Measurements from ENCODE around the gene PTPN21. TPM values are rescaled to one million over a fixed set of nuclear protein-coding genes. Genes with fewer than 3 reads are reported as not detected.

Gene PTPN21
- polyA plus RNA-seq, 2 of the 4 experiments (the other 2 are of a cell fraction): 6.5 to 8.3 TPM

DNA sequence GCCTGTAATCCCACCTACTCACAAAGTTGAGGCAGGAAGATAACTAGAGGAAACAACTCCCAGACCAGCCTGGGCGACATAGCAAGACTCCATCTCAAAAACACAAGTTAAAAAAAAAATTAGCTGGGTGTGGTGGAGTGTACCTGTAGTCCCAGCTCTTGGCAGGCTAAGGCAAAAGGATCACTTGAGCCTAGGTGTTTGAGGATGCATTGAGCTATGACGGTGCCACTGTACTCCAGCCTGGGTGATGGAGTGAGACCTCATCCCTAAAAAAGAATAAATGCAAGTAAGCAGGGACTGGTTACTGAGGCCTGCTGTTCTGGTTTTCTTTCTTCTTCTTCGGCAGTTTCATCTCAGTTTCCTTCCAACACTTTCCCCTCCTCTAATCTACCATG is 7.4 kb downstream of the PTPN21 start:
- POLR2A ChIA-PET: no interaction called here

DNA sequence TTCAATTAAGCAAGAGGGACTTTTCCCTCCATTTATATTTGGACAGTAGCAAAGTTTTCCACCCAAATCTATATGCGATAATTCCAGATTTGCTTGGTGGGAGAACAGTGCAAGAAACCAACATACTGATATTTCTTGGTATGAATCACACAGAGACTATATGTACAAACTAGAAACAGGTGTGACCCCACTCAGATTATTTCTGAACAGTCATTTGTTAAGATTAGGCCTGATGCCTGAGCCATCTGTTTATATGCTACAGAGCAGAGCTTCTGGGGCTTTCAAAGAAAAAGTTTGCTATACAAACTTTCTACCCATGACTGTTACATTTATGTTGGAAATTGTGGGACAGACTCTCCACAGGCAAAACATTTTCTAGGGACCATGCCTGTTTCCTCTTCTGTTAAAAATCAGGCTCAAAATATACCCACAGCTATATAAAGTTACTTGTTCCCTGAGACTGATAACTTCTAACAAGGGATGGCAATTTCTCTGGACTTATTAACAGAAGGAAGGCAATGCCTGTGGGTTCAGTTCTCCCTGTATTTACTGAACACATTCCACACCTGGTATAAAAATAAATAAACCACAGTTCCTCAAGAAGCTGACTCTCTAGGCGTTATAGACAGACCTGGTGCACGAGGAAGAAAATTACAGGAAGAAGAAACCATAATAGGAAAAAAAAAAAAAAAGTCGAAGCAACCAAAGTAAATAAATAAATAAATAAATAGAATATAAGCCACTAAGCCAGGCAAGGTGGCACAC is 8.0 kb downstream of the PTPN21 start:
- no peak overlapping the region for H3K4me2 ChIP-seq
- POLR2A ChIA-PET: no interaction called here
- H3K27ac ChIP-seq: no peak overlapping the region
- no peaks in the 10 kb centered on the region for H3K9me3 ChIP-seq
- no peak overlapping the region for H3K4me3 ChIP-seq
- 48% methylated on average over 4 of the region's 4 CpGs for WGBS (ENCODE audit: missing lambda C conversion rate)
- DNase-seq (ENCODE audit: low read depth in 1 of 2, low spot score in 1 of 2) (no peak), FAIRE-seq (no peak), ATAC-seq (no peak)
- CTCF ChIA-PET: interaction anchor here (0.7 kb wide), 1 partner anchor 10 kb away, joined by 4 read pairs; no protein-coding TSS in a partner anchor
- H3K4me1 ChIP-seq: peaks cover 27% of the 10 kb centered on the region
- no peak for TF ChIP-seq MAZ (IDR thresholded peaks at IDR 0.05; ENCODE audit: borderline replicate concordance, low read depth, low read length)
- TF ChIP-seq, protein P1, sequence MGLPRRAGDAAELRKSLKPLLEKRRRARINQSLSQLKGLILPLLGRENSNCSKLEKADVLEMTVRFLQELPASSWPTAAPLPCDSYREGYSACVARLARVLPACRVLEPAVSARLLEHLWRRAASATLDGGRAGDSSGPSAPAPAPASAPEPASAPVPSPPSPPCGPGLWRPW (IDR thresholded peaks at IDR 0.05): no peak
- TF ChIP-seq HEYL (CRISPR knock-in tag; IDR thresholded peaks at IDR 0.05): no peak
- TF ChIP-seq, protein P2, sequence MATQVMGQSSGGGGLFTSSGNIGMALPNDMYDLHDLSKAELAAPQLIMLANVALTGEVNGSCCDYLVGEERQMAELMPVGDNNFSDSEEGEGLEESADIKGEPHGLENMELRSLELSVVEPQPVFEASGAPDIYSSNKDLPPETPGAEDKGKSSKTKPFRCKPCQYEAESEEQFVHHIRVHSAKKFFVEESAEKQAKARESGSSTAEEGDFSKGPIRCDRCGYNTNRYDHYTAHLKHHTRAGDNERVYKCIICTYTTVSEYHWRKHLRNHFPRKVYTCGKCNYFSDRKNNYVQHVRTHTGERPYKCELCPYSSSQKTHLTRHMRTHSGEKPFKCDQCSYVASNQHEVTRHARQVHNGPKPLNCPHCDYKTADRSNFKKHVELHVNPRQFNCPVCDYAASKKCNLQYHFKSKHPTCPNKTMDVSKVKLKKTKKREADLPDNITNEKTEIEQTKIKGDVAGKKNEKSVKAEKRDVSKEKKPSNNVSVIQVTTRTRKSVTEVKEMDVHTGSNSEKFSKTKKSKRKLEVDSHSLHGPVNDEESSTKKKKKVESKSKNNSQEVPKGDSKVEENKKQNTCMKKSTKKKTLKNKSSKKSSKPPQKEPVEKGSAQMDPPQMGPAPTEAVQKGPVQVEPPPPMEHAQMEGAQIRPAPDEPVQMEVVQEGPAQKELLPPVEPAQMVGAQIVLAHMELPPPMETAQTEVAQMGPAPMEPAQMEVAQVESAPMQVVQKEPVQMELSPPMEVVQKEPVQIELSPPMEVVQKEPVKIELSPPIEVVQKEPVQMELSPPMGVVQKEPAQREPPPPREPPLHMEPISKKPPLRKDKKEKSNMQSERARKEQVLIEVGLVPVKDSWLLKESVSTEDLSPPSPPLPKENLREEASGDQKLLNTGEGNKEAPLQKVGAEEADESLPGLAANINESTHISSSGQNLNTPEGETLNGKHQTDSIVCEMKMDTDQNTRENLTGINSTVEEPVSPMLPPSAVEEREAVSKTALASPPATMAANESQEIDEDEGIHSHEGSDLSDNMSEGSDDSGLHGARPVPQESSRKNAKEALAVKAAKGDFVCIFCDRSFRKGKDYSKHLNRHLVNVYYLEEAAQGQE (IDR thresholded peaks at IDR 0.05): no peak
- TF ChIP-seq HOXA7 (CRISPR knock-in tag; IDR thresholded peaks at IDR 0.05): no peak
- TF ChIP-seq RFX5 (IDR thresholded peaks at IDR 0.05): no peak
- no peak for TF ChIP-seq PHF8 (IDR thresholded peaks at IDR 0.05; ENCODE audit: borderline replicate concordance, low read depth)
- TF ChIP-seq MAFK (IDR thresholded peaks at IDR 0.05; ENCODE audit: partially characterized antibody): no peak
- TF ChIP-seq, protein P3, sequence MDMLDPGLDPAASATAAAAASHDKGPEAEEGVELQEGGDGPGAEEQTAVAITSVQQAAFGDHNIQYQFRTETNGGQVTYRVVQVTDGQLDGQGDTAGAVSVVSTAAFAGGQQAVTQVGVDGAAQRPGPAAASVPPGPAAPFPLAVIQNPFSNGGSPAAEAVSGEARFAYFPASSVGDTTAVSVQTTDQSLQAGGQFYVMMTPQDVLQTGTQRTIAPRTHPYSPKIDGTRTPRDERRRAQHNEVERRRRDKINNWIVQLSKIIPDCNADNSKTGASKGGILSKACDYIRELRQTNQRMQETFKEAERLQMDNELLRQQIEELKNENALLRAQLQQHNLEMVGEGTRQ (IDR thresholded peaks at IDR 0.05): no peak

More for the DNA sequence above, 7.4 kb downstream of the PTPN21 start:
- no peak overlapping the region for H3K4me3 ChIP-seq
- no peak overlapping the region for H3K4me2 ChIP-seq
- ATAC-seq (no peak), FAIRE-seq (no peak), DNase-seq (ENCODE audit: low read depth in 1 of 2, low spot score in 1 of 2) (no peak)
- H3K9me3 ChIP-seq: no peaks in the 10 kb centered on the region
- H3K27ac ChIP-seq: no peak overlapping the region
- 92% methylated on average over 3 of the region's 3 CpGs for WGBS (ENCODE audit: missing lambda C conversion rate)
- TF ChIP-seq, protein P4, sequence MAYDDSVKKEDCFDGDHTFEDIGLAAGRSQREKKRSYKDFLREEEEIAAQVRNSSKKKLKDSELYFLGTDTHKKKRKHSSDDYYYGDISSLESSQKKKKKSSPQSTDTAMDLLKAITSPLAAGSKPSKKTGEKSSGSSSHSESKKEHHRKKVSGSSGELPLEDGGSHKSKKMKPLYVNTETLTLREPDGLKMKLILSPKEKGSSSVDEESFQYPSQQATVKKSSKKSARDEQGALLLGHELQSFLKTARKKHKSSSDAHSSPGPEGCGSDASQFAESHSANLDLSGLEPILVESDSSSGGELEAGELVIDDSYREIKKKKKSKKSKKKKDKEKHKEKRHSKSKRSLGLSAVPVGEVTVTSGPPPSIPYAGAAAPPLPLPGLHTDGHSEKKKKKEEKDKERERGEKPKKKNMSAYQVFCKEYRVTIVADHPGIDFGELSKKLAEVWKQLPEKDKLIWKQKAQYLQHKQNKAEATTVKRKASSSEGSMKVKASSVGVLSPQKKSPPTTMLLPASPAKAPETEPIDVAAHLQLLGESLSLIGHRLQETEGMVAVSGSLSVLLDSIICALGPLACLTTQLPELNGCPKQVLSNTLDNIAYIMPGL (CRISPR knock-in tag; IDR thresholded peaks at IDR 0.05; ENCODE audit: borderline replicate concordance): no peak
- no peak for TF ChIP-seq EHF (CRISPR knock-in tag; IDR thresholded peaks at IDR 0.05)
- TF ChIP-seq HOXA7 (CRISPR knock-in tag; IDR thresholded peaks at IDR 0.05): no peak
- no peak for TF ChIP-seq RAD21 (conservative IDR thresholded peaks at IDR 0.05 in 1 of 2, IDR thresholded peaks at IDR 0.05 in 1 of 2)
- TF ChIP-seq, protein P5, sequence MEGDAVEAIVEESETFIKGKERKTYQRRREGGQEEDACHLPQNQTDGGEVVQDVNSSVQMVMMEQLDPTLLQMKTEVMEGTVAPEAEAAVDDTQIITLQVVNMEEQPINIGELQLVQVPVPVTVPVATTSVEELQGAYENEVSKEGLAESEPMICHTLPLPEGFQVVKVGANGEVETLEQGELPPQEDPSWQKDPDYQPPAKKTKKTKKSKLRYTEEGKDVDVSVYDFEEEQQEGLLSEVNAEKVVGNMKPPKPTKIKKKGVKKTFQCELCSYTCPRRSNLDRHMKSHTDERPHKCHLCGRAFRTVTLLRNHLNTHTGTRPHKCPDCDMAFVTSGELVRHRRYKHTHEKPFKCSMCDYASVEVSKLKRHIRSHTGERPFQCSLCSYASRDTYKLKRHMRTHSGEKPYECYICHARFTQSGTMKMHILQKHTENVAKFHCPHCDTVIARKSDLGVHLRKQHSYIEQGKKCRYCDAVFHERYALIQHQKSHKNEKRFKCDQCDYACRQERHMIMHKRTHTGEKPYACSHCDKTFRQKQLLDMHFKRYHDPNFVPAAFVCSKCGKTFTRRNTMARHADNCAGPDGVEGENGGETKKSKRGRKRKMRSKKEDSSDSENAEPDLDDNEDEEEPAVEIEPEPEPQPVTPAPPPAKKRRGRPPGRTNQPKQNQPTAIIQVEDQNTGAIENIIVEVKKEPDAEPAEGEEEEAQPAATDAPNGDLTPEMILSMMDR (IDR thresholded peaks at IDR 0.05): no peak
- no peak for TF ChIP-seq RARB (CRISPR knock-in tag; IDR thresholded peaks at IDR 0.05)
- no peak for TF ChIP-seq ZFP36 (IDR thresholded peaks at IDR 0.05; ENCODE audit: borderline replicate concordance, partially characterized antibody)
- no peak for TF ChIP-seq CHD2 (IDR thresholded peaks at IDR 0.05; ENCODE audit: low read length, partially characterized antibody)
- TF ChIP-seq TFCP2L1 (CRISPR knock-in tag; IDR thresholded peaks at IDR 0.05): no peak
- no peak for TF ChIP-seq GATA3 (IDR thresholded peaks at IDR 0.05; ENCODE audit: borderline replicate concordance)
- TF ChIP-seq RCOR1 (IDR thresholded peaks at IDR 0.05; ENCODE audit: low read depth, low read length): no peak
- TF ChIP-seq HEYL (CRISPR knock-in tag; IDR thresholded peaks at IDR 0.05): no peak
- no peak for TF ChIP-seq NFE2L2 (conservative IDR thresholded peaks at IDR 0.05; ENCODE audit: low read length)
- TF ChIP-seq JUNB (IDR thresholded peaks at IDR 0.05): no peak
- no peak for TF ChIP-seq MAFK (IDR thresholded peaks at IDR 0.05; ENCODE audit: partially characterized antibody)
- TF ChIP-seq, protein P6, sequence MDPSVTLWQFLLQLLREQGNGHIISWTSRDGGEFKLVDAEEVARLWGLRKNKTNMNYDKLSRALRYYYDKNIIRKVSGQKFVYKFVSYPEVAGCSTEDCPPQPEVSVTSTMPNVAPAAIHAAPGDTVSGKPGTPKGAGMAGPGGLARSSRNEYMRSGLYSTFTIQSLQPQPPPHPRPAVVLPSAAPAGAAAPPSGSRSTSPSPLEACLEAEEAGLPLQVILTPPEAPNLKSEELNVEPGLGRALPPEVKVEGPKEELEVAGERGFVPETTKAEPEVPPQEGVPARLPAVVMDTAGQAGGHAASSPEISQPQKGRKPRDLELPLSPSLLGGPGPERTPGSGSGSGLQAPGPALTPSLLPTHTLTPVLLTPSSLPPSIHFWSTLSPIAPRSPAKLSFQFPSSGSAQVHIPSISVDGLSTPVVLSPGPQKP (IDR thresholded peaks at IDR 0.05; ENCODE audit: low read depth, low read length): no peak
- TF ChIP-seq, protein P7, sequence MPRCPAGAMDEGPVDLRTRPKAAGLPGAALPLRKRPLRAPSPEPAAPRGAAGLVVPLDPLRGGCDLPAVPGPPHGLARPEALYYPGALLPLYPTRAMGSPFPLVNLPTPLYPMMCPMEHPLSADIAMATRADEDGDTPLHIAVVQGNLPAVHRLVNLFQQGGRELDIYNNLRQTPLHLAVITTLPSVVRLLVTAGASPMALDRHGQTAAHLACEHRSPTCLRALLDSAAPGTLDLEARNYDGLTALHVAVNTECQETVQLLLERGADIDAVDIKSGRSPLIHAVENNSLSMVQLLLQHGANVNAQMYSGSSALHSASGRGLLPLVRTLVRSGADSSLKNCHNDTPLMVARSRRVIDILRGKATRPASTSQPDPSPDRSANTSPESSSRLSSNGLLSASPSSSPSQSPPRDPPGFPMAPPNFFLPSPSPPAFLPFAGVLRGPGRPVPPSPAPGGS (IDR thresholded peaks at IDR 0.05): no peak
- no peak for TF ChIP-seq SMC3 (IDR thresholded peaks at IDR 0.05)
- no peak for TF ChIP-seq FOSL2 (IDR thresholded peaks at IDR 0.05)
- TF ChIP-seq FOSL2 (CRISPR knock-in tag; IDR thresholded peaks at IDR 0.05): no peak
- peaks cover 31% of the 10 kb centered on the region for H3K4me1 ChIP-seq
- CTCF ChIA-PET: interaction anchor here (0.7 kb wide), 1 partner anchor 10 kb away, joined by 4 read pairs; no protein-coding TSS in a partner anchor
